Measurements from ENCODE around the gene OR10K1.

DNA sequence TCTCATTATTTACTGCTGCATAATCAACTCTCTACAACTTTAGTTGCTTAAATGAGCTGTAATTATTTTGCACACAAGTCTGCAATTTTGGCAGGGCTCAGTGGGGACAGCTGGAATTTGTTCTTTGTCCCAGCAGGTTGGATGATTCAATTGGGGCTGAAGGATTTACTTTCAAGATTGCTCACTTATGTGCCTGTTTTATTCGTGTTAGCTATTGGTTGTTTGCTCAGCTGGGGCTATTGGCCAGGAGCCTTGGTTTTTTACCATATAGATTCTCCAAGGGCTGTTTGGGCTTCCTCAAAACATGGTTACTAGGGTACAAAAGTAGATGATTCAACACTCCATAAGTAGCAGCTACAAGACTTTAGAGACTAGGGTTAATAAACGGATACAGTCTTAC, 23.8 kb downstream of the OR10K1 start:
- no peak for TF ChIP-seq POLR2AphosphoS5 (IDR thresholded peaks at IDR 0.05; ENCODE audit: borderline replicate concordance, low read depth, low read length)
- no peak for TF ChIP-seq EZH2 (IDR thresholded peaks at IDR 0.05)
- TF ChIP-seq FOXP2 (optimal IDR thresholded peaks at IDR 0.05; ENCODE audit: control extremely low read depth, extremely low read length, insufficient read depth), result no peak

Measured in SK-N-MC (cell line).